Measurements from ENCODE around the gene MTMR11. TPM values are rescaled to one million over a fixed set of nuclear protein-coding genes. Genes with fewer than 3 reads are reported as not detected.

Gene MTMR11
- total and polyA plus RNA-seq, 9 of the 15 experiments (the other 6 are each of a cell fraction or from before 2014, with no cell fraction given) = 0.09 to 1.6 (median 0.51) TPM

DNA sequence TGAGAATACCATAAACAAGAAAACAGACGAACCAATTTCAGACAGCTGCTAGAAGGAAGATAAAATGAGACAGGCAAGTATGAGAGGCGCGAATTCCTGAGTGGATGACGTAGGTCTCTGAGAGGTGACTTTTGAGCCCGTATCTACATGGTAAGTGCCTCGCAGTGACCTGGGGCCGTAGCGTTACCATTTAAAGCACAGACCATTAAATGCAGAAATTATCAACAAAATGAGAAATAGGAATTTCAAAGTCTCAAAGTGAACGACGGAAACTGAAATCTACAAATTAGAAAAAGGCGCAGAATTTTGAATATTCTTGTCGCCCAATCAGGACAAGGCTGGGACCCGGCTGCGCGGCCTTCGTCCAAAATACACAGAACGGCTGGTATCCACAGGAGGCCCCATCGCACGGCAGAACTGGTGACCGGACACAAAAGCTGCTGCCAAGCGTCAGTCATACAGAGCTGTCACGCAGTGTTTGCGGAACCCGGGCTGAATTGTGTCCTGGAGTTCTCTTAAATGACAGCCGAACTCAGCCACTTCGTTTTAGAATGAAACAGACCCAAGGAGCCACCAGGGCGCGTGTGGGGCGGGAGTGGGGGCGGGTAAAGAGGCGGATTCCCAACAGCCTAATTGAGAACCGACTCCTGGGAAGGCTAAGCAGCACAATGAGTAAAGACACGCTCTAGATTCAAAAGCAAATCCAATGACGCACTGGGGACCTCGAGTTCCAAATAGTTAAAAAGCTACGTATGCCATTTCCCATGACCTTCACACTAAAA lies 51.1 kb downstream of the MTMR11 start (continued):
- TF ChIP-seq, protein P1, sequence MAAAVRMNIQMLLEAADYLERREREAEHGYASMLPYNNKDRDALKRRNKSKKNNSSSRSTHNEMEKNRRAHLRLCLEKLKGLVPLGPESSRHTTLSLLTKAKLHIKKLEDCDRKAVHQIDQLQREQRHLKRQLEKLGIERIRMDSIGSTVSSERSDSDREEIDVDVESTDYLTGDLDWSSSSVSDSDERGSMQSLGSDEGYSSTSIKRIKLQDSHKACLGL (CRISPR knock-in tag; IDR thresholded peaks at IDR 0.05; ENCODE audit: borderline replicate concordance, poor library complexity, severe bottlenecking) = no peak
- TF ChIP-seq, protein P2, sequence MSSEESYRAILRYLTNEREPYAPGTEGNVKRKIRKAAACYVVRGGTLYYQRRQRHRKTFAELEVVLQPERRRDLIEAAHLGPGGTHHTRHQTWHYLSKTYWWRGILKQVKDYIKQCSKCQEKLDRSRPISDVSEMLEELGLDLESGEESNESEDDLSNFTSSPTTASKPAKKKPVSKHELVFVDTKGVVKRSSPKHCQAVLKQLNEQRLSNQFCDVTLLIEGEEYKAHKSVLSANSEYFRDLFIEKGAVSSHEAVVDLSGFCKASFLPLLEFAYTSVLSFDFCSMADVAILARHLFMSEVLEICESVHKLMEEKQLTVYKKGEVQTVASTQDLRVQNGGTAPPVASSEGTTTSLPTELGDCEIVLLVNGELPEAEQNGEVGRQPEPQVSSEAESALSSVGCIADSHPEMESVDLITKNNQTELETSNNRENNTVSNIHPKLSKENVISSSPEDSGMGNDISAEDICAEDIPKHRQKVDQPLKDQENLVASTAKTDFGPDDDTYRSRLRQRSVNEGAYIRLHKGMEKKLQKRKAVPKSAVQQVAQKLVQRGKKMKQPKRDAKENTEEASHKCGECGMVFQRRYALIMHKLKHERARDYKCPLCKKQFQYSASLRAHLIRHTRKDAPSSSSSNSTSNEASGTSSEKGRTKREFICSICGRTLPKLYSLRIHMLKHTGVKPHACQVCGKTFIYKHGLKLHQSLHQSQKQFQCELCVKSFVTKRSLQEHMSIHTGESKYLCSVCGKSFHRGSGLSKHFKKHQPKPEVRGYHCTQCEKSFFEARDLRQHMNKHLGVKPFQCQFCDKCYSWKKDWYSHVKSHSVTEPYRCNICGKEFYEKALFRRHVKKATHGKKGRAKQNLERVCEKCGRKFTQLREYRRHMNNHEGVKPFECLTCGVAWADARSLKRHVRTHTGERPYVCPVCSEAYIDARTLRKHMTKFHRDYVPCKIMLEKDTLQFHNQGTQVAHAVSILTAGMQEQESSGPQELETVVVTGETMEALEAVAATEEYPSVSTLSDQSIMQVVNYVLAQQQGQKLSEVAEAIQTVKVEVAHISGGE (CRISPR knock-in tag; IDR thresholded peaks at IDR 0.05) = 0 out of 6 replicates have a peak, but pooled peaks of 1 of the 3 experiments have one; percentile 28
- TF ChIP-seq POLR2AphosphoS5 (IDR thresholded peaks at IDR 0.05; ENCODE audit: control insufficient read depth, insufficient read depth, low read depth, low read length) = peak; percentile 86
- TF ChIP-seq ZBED1 (IDR thresholded peaks at IDR 0.05) = peak; percentile 42; the same call in 1 of the 2 replicates
- no peak for TF ChIP-seq NFE2L1 (tag; IDR thresholded peaks at IDR 0.05; ENCODE audit: borderline replicate concordance, low read depth)
- no peak for TF ChIP-seq MAZ (CRISPR knock-in tag; conservative IDR thresholded peaks at IDR 0.05 in 1 of 2, IDR thresholded peaks at IDR 0.05 in 1 of 2)
- TF ChIP-seq GABPB1 (CRISPR knock-in tag; IDR thresholded peaks at IDR 0.05) = peak; percentile 54
- TF ChIP-seq E4F1 (CRISPR knock-in tag; IDR thresholded peaks at IDR 0.05; ENCODE audit: borderline replicate concordance) = no peak
- no peak for TF ChIP-seq PTTG1 (tag; IDR thresholded peaks at IDR 0.05; ENCODE audit: low read depth)
- peak; percentile 7; the same call in 1 of the 2 replicates for TF ChIP-seq NFIC (IDR thresholded peaks at IDR 0.05)
- TF ChIP-seq ETS1 (conservative IDR thresholded peaks at IDR 0.05; ENCODE audit: control insufficient read depth, low read depth, low read length) = peak; percentile 33; the same call in 1 of the 2 replicates
- peak; percentile 83 for TF ChIP-seq EWSR1 (IDR thresholded peaks at IDR 0.05; ENCODE audit: borderline replicate concordance, low read depth, partially characterized antibody)
- TF ChIP-seq CAMTA2 (CRISPR knock-in tag; conservative IDR thresholded peaks at IDR 0.05) = no peak
- TF ChIP-seq ATF6 (CRISPR knock-in tag; IDR thresholded peaks at IDR 0.05) = no peak
- TF ChIP-seq NCOA6 (IDR thresholded peaks at IDR 0.05) = no peak

All from K562 (cell line).